Peyer's patch (tissue), 4 donors: ENCODE measurements around the gene ADNP2.

Experiments
- POLR2A ChIP-seq, 2 donors: fragments of 450-650 bp; IDR thresholded peaks; one replicate each; pipeline ENCODE4 v1.5.1; 2017; ENCODE audit warnings: antibody characterized with exemption in 2 of 2, mild to moderate bottlenecking in 2 of 2, moderate library complexity in 2 of 2
- TF ChIP-seq, protein P1 (sequence below), 6 experiments: fragments of 450-650 bp in 4 of 6; fragments of 200-600 bp in 2 of 6; sonication (generic) in 1 of 6; IDR thresholded peaks; one replicate each; pipeline ENCODE4 v1.5.1; 2017 to 2019; ENCODE audit warnings: antibody characterized with exemption in 6 of 6, mild to moderate bottlenecking in 3 of 6, moderate library complexity in 1 of 6

DNA sequence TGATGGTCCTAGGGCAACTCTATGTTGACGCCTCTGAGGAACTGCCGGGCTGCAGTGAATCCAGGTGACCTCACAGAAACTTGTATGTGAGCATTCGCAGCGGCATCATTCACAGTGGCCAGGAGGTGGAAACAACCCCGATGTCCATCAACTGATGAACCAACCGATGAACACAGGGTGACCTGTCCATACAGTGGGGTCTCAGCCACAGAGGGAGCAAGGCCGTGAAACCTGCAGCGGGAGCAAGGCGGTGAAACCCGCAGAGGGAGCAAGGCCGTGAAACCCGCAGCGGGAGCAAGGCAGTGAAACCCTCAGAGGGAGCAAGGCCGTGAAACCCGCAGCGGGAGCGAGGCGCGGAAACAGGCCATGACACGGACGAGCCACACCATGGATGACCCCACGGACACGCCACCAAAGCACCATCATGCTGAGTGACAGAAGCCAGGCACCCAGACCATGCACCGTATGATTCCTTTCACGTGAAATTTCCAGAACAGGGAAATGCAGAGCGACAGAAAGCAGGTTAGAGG, 75.2 kb downstream of the ADNP2 start:
- TF ChIP-seq, protein P1, sequence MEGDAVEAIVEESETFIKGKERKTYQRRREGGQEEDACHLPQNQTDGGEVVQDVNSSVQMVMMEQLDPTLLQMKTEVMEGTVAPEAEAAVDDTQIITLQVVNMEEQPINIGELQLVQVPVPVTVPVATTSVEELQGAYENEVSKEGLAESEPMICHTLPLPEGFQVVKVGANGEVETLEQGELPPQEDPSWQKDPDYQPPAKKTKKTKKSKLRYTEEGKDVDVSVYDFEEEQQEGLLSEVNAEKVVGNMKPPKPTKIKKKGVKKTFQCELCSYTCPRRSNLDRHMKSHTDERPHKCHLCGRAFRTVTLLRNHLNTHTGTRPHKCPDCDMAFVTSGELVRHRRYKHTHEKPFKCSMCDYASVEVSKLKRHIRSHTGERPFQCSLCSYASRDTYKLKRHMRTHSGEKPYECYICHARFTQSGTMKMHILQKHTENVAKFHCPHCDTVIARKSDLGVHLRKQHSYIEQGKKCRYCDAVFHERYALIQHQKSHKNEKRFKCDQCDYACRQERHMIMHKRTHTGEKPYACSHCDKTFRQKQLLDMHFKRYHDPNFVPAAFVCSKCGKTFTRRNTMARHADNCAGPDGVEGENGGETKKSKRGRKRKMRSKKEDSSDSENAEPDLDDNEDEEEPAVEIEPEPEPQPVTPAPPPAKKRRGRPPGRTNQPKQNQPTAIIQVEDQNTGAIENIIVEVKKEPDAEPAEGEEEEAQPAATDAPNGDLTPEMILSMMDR (IDR thresholded peaks at IDR 0.05), result no peak
- TF ChIP-seq POLR2A (IDR thresholded peaks at IDR 0.05), result no peak
